Vagina (tissue), 2 donors: ENCODE data around the gene TOB2.

ENCODE experiments used
- CTCF ChIP-seq, 3 experiments: fragments of 450-650 bp in 2 of 3; fragments of 200-600 bp in 1 of 3; sonication (generic) in 1 of 3; IDR thresholded peaks; one replicate each; pipeline ENCODE4 v1.5.1; 2017 to 2019; ENCODE audit warnings: antibody characterized with exemption in 3 of 3, mild to moderate bottlenecking in 2 of 3, moderate library complexity in 2 of 3
- POLR2A ChIP-seq, 2 donors: fragments of 450-650 bp; IDR thresholded peaks; one replicate each; pipeline ENCODE4 v1.6.1; 2017; ENCODE audit warnings: antibody characterized with exemption in 2 of 2, mild to moderate bottlenecking in 2 of 2, moderate library complexity in 2 of 2
- POLR2AphosphoS5 ChIP-seq, 2 donors: sonication (generic); formaldehyde crosslinking; IDR thresholded peaks; one replicate each; pipeline ENCODE4 v1.9.0; 2017; ENCODE audit warnings: antibody characterized with exemption in 2 of 2, mild to moderate bottlenecking in 2 of 2, low read depth in 1 of 2; ENCODE audit not compliant: insufficient read depth in 1 of 2

- TF ChIP-seq CTCF (IDR thresholded peaks at IDR 0.05) = no peak
- TF ChIP-seq POLR2A (IDR thresholded peaks at IDR 0.05) = no peak
- no peak for TF ChIP-seq POLR2AphosphoS5 (IDR thresholded peaks at IDR 0.05; ENCODE audit: insufficient read depth in 1 of 2, low read depth in 1 of 2)
Observed at GRCh38 chr22:41394012-41394356, 52.6 kb downstream of the TOB2 start.
